ENCODE data around the gene ARSA.
A peak's percentile ranks its signal among the peaks of the same experiment; 100 is the strongest.

DNA sequence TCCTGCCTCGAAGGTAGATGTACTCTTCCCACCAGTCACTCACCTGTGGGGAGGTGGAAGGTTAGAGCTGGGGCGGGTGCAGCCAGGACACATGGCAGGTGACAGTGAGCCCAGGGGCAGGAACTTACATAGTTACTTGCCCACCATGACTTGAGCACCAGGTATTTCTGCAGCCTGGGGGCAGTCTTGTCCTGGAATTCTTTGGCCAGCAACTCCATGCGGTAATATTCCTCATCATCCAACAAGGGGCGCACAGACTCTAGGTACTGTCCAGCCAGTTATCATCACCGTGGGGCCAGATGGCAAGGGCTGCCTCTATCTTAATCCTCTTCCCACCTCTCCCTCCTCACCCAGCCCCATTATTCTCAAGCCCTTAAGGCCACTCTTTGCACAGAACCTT is 51.9 kb downstream of the ARSA start:
- TF ChIP-seq, protein P1, sequence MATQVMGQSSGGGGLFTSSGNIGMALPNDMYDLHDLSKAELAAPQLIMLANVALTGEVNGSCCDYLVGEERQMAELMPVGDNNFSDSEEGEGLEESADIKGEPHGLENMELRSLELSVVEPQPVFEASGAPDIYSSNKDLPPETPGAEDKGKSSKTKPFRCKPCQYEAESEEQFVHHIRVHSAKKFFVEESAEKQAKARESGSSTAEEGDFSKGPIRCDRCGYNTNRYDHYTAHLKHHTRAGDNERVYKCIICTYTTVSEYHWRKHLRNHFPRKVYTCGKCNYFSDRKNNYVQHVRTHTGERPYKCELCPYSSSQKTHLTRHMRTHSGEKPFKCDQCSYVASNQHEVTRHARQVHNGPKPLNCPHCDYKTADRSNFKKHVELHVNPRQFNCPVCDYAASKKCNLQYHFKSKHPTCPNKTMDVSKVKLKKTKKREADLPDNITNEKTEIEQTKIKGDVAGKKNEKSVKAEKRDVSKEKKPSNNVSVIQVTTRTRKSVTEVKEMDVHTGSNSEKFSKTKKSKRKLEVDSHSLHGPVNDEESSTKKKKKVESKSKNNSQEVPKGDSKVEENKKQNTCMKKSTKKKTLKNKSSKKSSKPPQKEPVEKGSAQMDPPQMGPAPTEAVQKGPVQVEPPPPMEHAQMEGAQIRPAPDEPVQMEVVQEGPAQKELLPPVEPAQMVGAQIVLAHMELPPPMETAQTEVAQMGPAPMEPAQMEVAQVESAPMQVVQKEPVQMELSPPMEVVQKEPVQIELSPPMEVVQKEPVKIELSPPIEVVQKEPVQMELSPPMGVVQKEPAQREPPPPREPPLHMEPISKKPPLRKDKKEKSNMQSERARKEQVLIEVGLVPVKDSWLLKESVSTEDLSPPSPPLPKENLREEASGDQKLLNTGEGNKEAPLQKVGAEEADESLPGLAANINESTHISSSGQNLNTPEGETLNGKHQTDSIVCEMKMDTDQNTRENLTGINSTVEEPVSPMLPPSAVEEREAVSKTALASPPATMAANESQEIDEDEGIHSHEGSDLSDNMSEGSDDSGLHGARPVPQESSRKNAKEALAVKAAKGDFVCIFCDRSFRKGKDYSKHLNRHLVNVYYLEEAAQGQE (IDR thresholded peaks at IDR 0.05; ENCODE audit: low read depth), result no peak
- TF ChIP-seq, protein P2, sequence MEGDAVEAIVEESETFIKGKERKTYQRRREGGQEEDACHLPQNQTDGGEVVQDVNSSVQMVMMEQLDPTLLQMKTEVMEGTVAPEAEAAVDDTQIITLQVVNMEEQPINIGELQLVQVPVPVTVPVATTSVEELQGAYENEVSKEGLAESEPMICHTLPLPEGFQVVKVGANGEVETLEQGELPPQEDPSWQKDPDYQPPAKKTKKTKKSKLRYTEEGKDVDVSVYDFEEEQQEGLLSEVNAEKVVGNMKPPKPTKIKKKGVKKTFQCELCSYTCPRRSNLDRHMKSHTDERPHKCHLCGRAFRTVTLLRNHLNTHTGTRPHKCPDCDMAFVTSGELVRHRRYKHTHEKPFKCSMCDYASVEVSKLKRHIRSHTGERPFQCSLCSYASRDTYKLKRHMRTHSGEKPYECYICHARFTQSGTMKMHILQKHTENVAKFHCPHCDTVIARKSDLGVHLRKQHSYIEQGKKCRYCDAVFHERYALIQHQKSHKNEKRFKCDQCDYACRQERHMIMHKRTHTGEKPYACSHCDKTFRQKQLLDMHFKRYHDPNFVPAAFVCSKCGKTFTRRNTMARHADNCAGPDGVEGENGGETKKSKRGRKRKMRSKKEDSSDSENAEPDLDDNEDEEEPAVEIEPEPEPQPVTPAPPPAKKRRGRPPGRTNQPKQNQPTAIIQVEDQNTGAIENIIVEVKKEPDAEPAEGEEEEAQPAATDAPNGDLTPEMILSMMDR (IDR thresholded peaks at IDR 0.05 in 2 of 3, conservative IDR thresholded peaks at IDR 0.05 in 1 of 3; ENCODE audit: borderline replicate concordance in 1 of 3, insufficient read depth in 1 of 3, low read depth in 2 of 3, low read length in 2 of 3), result peak; percentile 56 to 98 (median 69)
- TF ChIP-seq POLR2A (IDR thresholded peaks at IDR 0.05; ENCODE audit: borderline replicate concordance, extremely low read depth, insufficient read depth, insufficient read length), result no peak
- no peak for TF ChIP-seq EZH2 (IDR thresholded peaks at IDR 0.05)
